Esophagus muscularis mucosa (tissue), 3 donors: ENCODE measurements around the gene CHRNA4.

Source experiments
- CTCF ChIP-seq, 3 experiments: fragments of 200-600 bp in 2 of 3; fragments of 450-650 bp in 1 of 3; sonication (generic) in 2 of 3; IDR thresholded peaks; one replicate each; pipeline ENCODE4 v1.5.1; 2017 to 2019; ENCODE audit warnings: antibody characterized with exemption in 3 of 3, mild to moderate bottlenecking in 2 of 3, moderate library complexity in 1 of 3
- POLR2A ChIP-seq: fragments of 450-650 bp; IDR thresholded peaks from one replicate; pipeline ENCODE4 v1.6.1; 2017; ENCODE audit warnings: antibody characterized with exemption, moderate library complexity, mild to moderate bottlenecking, low read depth

- TF ChIP-seq CTCF (IDR thresholded peaks at IDR 0.05) (no peak), POLR2A (no peak)
Measured at GRCh38 chr20:63365601-63366389, 4.6 kb upstream of the CHRNA4 start.
